OCI-LY7 (cell line): ENCODE measurements around the gene AP1M2.

ENCODE experiments used
- EZH2phosphoT487 ChIP-seq: fragments of 200-600 bp; sonication (generic); IDR thresholded peaks from 2 replicates; pipeline ENCODE4 v1.6.1; 2018; ENCODE audit warnings: low read depth, borderline replicate concordance, mild to moderate bottlenecking, mixed run types, antibody characterized with exemption, low read length, moderate library complexity, mixed read lengths
- TF ChIP-seq, protein P1 (sequence below): fragments of 200-600 bp; sonication (generic); conservative IDR thresholded peaks from 2 replicates; pipeline ENCODE4 v1.5.1; 2014; ENCODE audit warnings: mild to moderate bottlenecking, antibody characterized with exemption, low read length, moderate library complexity, mixed read lengths

DNA sequence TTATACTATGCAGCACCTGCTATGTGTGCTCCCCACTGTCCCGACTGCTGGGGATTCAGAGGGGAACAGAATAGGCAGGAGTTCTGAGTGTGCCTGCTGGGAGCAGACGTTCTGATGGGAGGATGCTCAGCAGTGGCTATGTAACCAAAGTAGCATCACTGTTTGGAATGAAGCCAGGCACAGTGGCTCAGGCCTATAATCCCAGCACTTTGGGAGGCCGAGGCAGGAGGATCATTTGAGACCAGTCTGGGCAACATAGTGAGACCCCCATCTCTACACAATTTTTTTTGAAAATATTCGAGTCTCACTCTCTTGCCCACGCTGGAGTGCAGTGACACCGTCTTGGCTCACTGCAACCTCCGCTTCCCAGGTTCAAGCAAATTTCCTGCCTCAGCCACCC lies 37.4 kb downstream of the AP1M2 start:
- TF ChIP-seq, protein P1, sequence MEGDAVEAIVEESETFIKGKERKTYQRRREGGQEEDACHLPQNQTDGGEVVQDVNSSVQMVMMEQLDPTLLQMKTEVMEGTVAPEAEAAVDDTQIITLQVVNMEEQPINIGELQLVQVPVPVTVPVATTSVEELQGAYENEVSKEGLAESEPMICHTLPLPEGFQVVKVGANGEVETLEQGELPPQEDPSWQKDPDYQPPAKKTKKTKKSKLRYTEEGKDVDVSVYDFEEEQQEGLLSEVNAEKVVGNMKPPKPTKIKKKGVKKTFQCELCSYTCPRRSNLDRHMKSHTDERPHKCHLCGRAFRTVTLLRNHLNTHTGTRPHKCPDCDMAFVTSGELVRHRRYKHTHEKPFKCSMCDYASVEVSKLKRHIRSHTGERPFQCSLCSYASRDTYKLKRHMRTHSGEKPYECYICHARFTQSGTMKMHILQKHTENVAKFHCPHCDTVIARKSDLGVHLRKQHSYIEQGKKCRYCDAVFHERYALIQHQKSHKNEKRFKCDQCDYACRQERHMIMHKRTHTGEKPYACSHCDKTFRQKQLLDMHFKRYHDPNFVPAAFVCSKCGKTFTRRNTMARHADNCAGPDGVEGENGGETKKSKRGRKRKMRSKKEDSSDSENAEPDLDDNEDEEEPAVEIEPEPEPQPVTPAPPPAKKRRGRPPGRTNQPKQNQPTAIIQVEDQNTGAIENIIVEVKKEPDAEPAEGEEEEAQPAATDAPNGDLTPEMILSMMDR = no peak
- no peak for TF ChIP-seq EZH2phosphoT487
